ENCODE results near the gene HUNK. TPM values are rescaled to one million over a fixed set of nuclear protein-coding genes. Genes with fewer than 3 reads are reported as not detected.

HUNK gene
- total and polyA plus RNA-seq, 2 of the 8 experiments (the other 6 are each of a cell fraction or from before 2014, with no cell fraction given), result 1.9 to 10.2 TPM

GRCh38 chr21:31992391-31992790 is 119.6 kb downstream of the HUNK start:
- Histone ChIP-seq H3K9me3 (ENCODE audit: insufficient read depth in 2 of 2, low read depth in 1 of 2, low read length in 1 of 2) (no peaks in the 10 kb centered on the region), H3K9ac (replicated peaks in 1 of 4; ENCODE audit: extremely low read depth in 1 of 4, low read depth in 3 of 4, low read length in 3 of 4) (no peak overlapping the region), H3K4me2 (ENCODE audit: insufficient read depth in 1 of 2, low read depth in 2 of 2, low read length in 2 of 2) (no peak overlapping the region), H3K23me2 (ENCODE audit: low read depth, low read length) (no peaks in the 10 kb centered on the region), H3K4ac (replicated peaks; ENCODE audit: insufficient read length, low read depth, low read length) (no peak overlapping the region), H4K8ac (ENCODE audit: extremely low read depth, insufficient read depth, low read length) (no peak overlapping the region), H3K23ac (ENCODE audit: insufficient read length) (no peak overlapping the region), H2AFZ (ENCODE audit: low read length) (no peak overlapping the region), H2BK12ac (ENCODE audit: low read depth, low read length) (no peak overlapping the region), H4K5ac (ENCODE audit: insufficient read length, low read depth, low read length) (no peak overlapping the region), H4K91ac (replicated peaks; ENCODE audit: insufficient read length, low read length) (no peak overlapping the region), H2BK20ac (ENCODE audit: low read length) (no peak overlapping the region), H3K4me1 (replicated peaks in 1 of 4; ENCODE audit: control insufficient read depth in 3 of 4, insufficient read depth in 4 of 4, low read length in 3 of 4) (no peaks in the 10 kb centered on the region; a peak in 1 of 7 replicates), H3K27me3 (replicated peaks in 1 of 4; ENCODE audit: control insufficient read depth in 3 of 4, extremely low read depth in 1 of 4, insufficient read depth in 3 of 4, low read length in 3 of 4) (no peaks in the 10 kb centered on the region), H3K79me2 (ENCODE audit: control insufficient read depth in 1 of 2, insufficient read depth in 2 of 2, low read length in 2 of 2) (no peaks in the 10 kb centered on the region), H3K79me1 (ENCODE audit: low read depth, low read length) (no peaks in the 10 kb centered on the region), H3K56ac (replicated peaks; ENCODE audit: insufficient read length, low read depth, low read length) (no peak overlapping the region), H4K20me1 (replicated peaks in 1 of 2; ENCODE audit: control insufficient read depth in 1 of 2, insufficient read depth in 2 of 2, low read length in 2 of 2) (peaks cover 0 to 2% of the 10 kb centered on the region in 2 experiments), H2BK5ac (ENCODE audit: low read depth, low read length) (no peak overlapping the region), H3K36me3 (ENCODE audit: control insufficient read depth in 2 of 4, insufficient read depth in 4 of 4, low read length in 3 of 4) (peaks cover 0 to 2% (median 0%) of the 10 kb centered on the region in 4 experiments; a peak in 1 of 8 replicates), H2BK120ac (replicated peaks; ENCODE audit: low read depth, low read length) (no peak overlapping the region), H3K27ac (ENCODE audit: low read depth, low read length) (no peak overlapping the region), H3K18ac (ENCODE audit: extremely low read depth, low read length) (no peak overlapping the region), H2BK15ac (ENCODE audit: low read length) (no peak overlapping the region), H3K4me3 (ENCODE audit: extremely low read depth in 1 of 4, insufficient read depth in 2 of 4, low read depth in 3 of 4, low read length in 4 of 4) (no peak overlapping the region), H3K14ac (ENCODE audit: insufficient read length) (no peak overlapping the region), H2AK5ac (ENCODE audit: low read depth, low read length) (no peak overlapping the region)
- ChIA-PET CTCF (ENCODE audit: partially characterized antibody) (interaction anchor here (0.6 to 5.7 kb wide), 35 partner anchors 9 to 340 kb away, joined by 3 to 46 read pairs (median 4); no protein-coding TSS in a partner anchor), POLR2A (ENCODE audit: partially characterized antibody) (no interaction called here)
- 90% methylated on average over 11 of the region's 11 CpGs; no CpG with 5 or more reads in 1 of the 2 experiments for WGBS, 2 experiments (ENCODE audit: extremely low coverage in 1 of 2, insufficient coverage in 1 of 2, insufficient read length in 1 of 2, insufficient replicate concordance in 2 of 2, low coverage in 1 of 2, low lambda C conversion rate in 2 of 2, missing lambda C conversion rate in 1 of 2)
- TF ChIP-seq RFX5 (IDR thresholded peaks at IDR 0.05; ENCODE audit: borderline replicate concordance, low read depth, low read length) (no peak), EP300 (IDR thresholded peaks at IDR 0.05; ENCODE audit: borderline replicate concordance in 1 of 2, low read depth in 2 of 2, low read length in 2 of 2) (no peak), TCF12 (IDR thresholded peaks at IDR 0.05; ENCODE audit: low read depth, low read length) (no peak), CHD2 (IDR thresholded peaks at IDR 0.05; ENCODE audit: low read length) (no peak), BACH1 (IDR thresholded peaks at IDR 0.05; ENCODE audit: low read length) (no peak)
- FAIRE-seq, result no peak
- DNase-seq (ENCODE audit: low read depth in 1 of 2, low spot score in 2 of 2), result no peak
